Measurements from ENCODE around the gene GADD45G.

DNA sequence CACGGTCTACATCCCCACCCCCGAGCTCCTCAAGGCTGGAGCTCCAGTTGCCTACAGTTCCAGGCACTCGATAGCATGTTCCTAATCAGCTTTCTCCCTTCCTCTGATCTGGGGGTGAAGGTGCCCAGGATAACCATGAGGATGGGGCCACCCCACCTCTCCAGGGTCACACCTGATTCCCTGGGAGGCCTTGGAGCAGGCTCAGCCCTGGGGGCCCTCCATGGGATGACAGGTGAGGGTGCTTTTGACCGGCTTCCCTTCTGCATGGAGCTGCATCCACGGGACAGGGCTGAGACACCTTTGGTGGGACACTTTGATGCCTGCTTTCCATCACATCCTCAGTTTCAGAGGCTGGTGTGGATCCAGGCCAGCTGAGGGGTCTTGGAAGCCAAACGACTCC lies 28.6 kb downstream of the GADD45G start:
- no peak for TF ChIP-seq CTCF (IDR thresholded peaks at IDR 0.05)
- no peak for TF ChIP-seq POLR2A (IDR thresholded peaks at IDR 0.05)

Measured in body of pancreas (tissue), 4 donors.